NCI-H2196 (cell line): ENCODE results near the gene PLEKHA5.
"Not testable (repeated sequence)": the region's sequence is repeated elsewhere in the genome, so short reads cannot be mapped to it uniquely, and the experiment has no call there.

Experiments
- DNase-seq: peaks from one replicate; lab custom pipeline; 2025; ENCODE audit not compliant: unreplicated experiment; lab: John Stamatoyannopoulos, UW

Gene PLEKHA5

DNA sequence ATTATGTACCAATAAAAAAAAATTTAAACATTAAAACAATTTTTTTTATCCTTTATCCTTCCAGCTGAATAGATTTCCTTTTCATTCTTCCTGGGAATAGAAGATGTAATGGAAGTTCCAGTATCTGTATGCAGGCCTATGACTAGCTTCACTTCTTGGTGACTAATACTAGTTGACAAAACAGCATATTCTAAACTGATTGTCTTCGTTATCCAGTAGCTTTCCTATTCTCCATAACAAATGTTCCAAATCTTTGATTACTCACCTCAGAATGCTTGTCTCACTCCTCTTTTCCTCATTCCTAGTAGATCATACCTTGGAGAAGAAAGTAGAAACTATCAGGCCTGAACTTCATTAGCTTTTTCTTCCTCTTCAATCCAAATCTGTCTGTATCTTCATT, 70.7 kb downstream of the PLEKHA5 start:
- DNase-seq, result no peak

DNA sequence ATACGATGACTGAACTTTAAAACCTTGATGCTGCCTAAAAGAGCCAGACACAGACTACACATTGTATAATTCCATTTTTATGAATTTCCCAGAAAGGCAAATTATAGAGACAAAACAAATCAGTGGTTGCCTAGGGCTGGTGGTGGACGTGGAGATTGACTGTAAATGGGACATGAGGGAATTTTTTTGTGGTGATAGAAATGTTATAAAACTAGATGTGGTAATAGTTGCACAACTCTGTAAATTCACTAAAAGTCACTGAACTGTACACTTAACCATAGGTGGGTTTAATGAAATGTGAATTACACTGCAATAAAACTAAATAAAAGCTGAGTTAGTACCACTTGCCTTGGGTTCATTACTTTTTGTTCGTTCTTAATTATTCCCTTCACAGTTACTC, 72.1 kb downstream of the PLEKHA5 start:
- DNase-seq, result no peak

DNA sequence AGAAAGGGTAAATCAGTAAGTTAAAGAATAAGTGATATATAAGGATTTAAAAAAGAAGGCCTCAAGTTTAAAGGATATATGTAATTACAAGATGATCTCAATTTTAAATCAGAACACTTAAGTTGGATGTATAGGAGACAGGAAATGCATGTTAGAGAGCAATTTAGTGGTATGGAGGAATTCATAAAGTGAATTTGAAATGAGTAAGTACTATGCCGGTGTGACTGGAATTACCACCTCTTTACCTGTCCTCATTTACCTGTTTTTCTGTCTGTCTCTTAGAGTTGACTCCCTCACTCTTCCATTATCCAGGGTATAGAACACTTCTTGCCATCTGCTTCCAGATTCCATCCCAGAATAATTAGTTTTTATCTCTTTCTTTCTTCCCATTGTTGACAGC, 73.5 kb downstream of the PLEKHA5 start:
- no peak for DNase-seq

DNA sequence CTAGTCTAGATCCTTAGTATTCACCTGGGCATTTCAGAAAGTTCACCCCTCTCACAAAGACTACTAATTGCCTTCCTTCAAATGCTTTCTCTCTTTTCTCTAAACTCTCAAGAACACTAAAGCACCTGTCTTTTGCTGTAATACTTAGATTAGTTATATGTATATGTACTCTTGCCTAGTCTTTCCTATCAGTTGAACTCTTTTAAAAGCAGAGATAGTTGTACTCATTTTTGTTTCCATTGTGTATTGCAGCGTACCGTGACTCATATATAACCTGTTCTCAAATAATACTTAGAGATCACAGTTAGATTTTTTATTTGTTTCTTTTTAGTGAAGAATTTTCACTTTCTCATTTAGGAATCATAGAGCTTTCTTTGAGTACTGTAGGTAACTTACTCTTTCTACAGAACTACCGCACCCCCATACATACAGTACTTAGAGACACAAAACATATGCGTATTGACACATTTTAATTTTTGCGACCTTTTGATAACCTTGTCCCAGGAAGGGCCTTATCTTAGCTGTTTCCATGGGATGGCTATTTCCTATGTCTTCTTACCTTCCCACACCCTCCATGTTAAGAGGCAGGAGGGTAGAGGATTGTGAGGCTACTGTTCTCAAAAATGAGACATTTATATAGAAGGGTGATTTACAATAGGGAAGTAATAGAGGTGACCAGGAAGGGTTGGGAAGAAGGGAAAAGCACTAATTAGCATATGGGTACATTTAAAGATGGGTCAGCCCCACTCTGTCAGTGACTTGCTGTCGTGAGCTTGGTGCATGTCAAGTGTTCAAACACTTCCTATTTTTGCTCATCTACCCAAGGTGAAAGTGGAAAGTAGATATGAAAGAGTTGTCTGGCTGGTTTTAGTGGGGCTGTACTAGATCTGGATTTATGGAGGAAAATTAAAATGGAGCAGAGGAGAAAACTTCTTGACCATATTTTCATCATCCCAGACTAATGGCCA, 74.3 kb downstream of the PLEKHA5 start:
- no peak for DNase-seq

DNA sequence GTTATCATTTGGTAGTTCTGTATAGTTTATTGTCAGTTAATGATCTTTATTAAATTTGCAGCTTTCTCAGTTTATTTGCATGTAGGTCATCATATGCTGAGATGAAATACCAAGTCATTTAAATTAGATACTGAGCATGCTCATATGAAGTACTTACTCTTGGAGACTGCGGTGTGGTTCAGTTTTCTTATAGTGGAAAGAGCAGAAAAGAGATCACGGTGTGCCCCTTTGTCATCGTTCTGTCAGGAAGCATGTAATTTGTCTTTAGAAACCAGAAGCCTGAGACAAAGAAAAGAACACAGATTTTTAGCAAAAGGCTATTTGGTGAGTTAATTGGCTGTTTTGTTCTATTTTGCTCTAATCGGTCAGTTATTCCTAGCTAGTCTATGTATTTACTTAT, 75.6 kb downstream of the PLEKHA5 start:
- DNase-seq, result no peak

DNA sequence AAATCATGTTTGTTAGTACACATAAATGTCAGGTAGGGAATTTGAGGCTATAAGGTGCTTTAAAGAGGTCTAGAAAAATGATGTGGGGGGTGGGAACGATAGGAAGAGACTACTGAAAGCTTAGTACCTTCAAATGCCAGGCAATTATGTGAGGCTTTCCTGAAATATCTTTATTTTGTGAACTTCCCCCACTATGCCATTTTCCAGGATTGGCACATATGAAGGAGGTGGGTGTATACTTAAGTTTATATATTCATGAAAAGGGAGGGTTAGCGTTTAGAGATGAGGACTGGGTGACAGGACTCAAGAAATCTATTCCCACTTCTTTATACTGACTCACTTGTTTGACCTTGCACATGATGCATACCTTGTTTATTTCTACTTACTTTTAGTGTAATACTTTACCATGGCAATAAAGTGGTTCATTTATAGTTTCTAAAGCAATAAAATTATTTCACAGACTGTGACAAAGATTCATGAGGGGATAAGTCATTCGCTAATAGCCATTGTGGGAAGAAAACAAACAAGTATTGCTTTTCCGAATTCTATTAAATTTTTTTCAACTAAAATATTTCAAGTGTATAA, 77.1 kb downstream of the PLEKHA5 start:
- no peak for DNase-seq

DNA sequence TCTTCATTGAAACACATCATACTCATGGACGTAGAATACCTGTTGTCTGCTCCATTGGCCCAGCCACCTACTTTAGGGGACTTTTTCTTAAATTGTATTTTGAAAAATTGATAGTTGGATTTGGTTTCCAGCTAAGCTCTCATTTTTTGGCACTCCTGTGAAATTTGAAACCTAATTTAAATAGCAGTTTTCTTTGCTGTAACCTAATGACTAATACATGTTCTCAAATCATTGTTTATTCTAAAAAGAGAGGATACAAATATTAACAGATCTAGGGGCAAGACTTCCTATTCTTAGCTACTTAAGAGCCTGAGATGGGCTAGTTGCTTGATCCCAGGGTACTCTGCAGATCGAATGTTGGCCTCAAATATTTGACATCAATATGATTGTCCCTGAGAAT, 78.9 kb downstream of the PLEKHA5 start:
- DNase-seq, result no peak

DNA sequence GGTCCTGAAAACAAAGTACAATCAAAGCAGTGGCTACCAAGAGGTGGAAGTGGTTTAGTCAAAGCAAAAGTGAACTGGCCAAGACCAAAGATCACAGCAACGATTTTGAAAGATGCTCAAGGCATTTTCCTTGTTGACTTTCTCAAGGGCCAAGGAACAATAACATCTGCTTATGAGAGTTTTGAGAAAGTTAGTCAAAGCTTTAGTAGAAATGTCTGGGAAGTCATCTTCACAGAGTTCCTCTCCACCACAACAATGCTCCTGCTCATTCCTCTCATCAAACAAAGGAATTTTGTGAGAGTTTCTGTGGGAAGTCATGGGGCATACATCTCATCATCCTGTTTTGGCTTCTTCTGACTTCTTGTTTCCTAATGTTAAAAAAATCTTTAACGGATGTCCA, 80.1 kb downstream of the PLEKHA5 start:
- no peak for DNase-seq

DNA sequence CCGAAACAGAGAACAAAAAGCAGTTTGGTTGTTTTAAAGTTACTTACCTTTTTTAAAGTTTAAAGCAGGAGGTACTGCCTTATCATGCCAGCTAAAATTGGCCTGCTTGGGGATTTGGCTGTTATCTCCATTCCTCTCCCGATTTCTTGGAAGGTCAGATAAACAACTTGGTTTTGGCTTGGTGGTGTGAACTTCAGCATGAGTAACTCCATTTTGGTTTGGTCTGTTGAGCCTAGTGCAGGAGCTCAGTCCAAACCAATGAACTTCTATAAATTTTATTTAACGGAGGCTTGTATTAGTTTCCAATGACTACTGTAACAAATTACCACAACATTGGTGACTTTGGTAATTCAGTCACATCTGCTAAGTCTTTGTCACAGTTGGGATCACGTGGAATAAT, 82.3 kb downstream of the PLEKHA5 start:
- DNase-seq, result no peak

DNA sequence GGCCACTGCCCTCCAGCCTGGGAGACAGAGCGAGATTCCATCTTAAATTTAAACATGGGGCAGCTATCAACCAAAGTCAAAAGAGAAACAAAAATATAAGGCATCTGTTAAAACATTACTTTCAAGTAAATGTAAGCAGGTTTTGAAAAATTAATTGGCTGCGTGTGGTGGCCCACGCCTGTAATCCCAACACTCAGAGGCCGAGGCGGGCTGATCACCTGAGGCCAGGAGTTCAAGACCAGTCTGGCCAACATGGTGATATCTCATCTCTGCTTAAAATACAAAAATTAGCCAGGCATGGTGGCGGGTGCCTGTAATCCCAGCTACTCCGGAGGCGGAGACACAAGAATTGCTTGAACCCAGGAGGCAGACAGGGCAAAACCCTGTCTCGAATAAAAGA, 82.7 kb downstream of the PLEKHA5 start:
- no peak for DNase-seq

DNA sequence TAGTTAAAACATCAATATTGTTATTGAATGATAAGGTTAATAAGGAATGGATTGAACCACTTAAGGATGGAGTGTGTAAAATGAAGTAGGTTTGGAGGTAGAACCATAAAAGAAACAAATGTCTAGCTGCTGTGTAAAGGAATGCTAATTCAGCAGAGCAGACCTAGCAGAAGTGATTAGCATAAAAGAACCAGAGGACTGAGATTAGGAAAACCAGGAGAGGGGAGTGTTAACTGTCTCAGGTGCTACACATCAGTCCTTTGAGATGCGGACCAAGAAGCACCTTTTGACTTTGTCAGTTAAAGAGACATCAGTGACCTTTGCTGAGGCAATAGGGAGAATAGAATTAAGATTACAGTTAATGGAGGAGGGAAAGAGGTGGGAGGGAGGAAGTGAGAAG, 84.5 kb downstream of the PLEKHA5 start:
- no peak for DNase-seq

DNA sequence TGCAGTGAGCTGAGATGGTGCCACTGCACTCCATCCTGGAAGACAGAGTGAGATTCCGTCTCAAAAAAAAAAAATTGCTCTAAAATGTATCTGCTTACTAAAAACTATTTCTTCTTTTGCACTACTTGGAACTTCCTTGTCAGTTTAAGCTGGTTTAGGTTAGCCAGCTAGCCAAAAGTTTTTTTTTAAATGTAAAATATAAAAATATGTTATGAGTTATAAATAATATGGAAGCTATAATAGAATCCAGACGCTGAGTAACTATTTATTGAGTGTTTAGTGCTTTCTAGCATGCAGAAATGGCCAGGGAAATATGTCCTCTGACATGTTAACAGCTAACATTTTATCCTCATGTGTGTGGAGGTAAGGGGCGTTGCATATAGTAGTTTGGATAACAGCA, 85.6 kb downstream of the PLEKHA5 start:
- DNase-seq, result no peak

DNA sequence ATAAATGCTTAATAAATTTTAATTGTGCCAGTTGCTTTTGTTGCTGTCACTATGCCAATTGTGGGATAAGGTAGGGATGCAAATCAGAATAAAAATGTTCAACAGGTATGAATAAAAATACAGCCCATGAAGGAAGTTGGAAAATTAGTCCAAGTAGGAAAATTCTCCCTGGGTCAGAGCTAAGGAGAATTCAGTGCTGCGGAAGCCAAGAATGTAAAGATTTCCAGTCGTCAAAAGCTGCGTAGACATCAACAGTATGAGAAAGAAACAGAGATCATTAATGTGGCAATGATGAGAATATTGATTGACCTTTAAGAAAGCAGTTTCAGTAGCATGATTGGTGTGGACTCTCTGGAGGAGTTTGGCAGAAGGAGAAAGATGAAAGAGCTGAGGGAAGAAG, 87.9 kb downstream of the PLEKHA5 start:
- no peak for DNase-seq

DNA sequence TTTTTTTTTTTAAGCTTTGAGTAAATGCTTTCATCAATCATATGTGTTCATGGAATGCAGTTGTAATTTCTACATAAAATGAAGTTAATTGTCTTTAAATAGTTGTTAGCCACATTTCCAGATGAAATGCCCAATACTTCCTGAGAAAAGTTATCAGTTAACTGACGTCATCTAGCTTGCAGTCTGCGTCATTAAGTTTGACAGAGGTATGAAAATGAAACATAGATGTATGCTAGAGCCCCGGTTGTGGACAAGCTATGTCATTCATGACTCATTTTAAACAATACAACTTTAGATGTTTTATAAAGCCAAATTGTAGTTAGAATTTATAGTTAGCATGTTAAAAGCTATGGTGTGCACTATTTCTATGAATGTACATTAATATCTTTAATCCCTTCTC, 90.7 kb downstream of the PLEKHA5 start:
- no peak for DNase-seq

DNA sequence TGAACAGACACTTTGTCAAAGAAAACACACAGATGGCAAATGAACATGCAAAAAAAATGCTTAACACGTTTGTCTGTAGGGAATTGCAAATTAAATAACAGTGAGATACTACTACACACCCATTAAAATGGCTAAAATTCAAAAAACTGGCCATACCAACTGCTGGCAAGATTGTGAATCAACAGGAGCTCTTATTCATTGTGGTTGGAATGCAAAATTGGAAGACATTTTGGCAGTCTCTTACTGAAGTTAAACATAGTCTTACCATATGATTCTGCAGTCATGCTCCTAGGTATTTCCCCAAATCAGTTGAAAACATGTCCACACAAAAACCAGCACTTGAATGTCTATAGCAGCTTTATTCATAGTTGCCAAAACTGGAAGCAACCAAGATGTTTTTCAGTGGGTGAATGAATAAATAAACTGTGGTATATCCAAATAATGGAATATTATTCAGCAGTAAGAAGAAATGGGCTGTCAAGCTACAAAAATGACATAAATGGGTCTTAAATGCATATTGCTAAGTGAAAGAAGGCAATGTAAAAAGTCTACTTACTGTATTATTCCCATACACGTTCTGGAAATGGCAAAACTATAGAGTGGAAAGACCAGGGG, 91.4 kb downstream of the PLEKHA5 start:
- DNase-seq, result no peak

DNA sequence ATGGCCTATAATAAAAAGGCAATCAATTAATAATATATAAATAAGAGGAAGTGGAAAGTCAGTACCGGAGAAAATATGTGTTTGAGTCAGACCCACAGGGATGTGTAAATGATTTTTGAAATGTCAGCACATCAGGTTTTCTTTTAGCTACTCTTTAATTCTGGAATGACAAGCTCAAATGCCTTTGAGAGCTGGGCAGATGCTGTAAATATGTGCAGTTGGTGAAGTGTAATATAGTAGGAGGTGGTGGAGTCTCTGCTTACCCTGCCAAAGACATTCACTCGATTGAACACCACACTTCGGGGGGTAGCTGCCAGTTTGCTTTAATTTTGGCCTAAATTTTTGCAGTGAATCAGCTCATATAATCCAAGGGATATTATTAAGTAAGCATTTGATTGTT, 93.0 kb downstream of the PLEKHA5 start:
- no peak for DNase-seq

DNA sequence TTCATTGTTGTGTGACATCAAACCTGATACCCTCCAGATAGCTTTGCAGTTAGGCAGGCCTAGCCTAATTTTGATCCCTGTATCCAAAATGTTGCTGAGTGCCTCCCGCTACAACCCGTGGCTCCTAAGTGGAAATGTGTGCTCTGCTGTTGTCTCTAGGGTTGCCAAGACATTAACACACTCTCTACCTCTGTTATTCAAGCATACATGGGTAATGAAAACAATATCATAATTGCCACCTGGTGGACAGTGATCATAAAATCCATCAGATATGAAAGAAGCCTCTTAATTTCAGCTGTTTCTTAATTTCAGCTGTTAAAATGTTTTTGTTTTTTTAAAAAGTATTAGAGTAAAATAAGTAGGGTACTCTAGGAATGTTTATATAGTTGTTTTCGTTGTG, 93.5 kb downstream of the PLEKHA5 start:
- peak; percentile 61 for DNase-seq

DNA sequence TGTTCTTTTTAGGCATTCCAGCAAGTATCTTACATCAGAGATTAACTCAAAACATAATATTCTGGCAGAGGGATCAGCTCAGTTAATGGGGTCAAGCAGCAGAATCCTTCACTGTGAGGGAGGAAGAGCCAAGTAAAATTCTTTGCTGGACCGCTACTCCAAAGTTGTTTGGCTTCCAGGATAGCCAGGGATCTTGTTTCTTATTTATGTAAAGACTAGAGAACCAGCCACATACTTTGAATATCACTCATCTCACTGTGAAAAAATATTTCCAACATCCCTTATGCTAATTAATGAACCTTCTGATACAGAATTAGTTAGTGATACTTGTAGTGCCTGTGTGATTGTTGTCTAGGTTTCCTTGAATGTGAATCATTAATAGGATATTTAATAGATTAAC, 94.2 kb downstream of the PLEKHA5 start:
- DNase-seq, result no peak

DNA sequence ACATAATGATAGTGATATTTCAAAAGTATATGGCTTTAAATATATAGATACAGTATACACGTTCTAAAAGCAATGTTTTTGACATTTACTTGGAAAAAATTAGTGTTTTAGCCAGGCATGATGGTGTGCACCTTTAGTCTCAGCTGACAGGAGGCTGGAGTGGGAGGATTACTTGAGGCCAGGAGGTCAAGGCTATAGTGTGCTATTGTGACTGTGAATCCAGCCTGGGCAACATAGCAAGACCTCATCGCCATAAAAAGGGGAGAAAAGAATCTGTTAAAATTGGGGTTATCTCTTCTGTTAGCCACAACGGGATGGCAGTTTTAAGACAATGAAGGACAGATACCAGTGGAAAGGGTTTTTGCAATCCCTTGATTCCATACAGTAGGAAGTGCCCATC, 95.2 kb downstream of the PLEKHA5 start:
- no peak for DNase-seq

DNA sequence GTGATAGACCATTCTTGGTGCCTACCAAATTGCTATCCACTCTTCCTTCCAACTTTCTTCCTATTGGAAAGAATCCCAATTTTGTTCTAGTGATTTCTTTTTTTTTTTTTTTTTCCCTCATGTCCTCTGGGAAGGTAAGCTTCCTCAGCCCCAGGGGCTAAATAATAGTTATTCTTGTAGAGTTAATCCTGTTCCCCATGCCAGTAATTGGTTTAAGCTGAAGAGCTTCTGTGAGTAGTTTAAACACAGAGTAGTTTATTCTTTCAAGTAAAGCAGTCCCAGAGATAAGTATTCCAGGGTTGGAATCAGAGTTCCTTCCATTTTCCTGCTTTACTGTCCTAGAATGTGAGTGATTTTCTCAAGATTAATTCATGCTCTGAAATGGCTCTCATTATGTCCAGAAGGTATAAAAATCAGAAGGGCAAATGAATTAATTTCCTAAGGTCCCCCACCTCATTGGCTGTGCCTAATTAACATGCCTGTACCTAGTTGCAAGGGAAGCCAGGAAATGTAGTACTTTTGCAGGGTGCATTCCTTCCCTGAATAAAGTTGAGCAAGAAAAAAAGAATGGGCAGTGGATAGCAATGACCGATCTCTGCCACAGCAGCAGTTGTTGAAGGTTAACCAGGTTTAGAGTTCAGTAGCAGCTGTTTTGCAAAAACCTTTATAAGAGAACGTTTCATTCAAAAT, 97.8 kb downstream of the PLEKHA5 start:
- no peak for DNase-seq

DNA sequence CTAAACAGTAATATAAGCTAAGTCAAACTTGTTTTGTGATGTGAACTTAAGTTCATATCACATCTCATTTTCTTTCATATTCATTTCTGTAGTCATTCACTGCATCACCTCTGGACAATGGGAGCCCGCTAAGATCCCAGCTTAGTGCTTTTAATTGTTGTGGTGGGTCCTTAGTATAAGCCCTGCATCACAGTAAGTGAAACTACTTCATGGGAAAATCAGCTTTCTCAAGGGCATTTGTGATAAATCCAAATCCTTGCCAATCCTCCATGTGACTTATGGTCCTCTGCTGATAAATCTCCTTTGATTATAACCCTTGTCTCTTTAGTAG, 98.3 kb downstream of the PLEKHA5 start:
- no peak for DNase-seq

DNA sequence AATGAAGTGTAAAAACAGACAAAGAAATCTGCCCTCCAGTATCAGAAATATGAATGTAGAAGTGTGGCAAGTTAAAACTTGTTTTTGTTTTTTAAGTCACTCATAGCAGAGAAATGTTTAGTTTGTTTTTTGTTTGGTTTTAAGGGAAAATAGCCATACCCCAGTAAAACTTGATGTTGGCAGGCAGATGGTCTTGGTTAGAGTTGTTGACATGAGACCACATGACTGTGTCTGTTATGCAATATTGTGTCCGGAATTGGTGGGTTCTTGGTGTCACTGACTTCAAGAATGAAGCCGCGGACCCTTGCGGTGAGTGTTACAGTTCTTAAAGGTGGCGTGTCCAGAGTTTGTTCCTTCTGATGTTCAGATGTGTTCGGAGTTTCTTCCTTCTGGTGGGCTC, 99.5 kb downstream of the PLEKHA5 start:
- not testable (repeated sequence) for DNase-seq
